HepG2 (cell line): Measurements from ENCODE around the gene ARFIP1. TPM values are rescaled to one million over a fixed set of nuclear protein-coding genes. Genes with fewer than 3 reads are reported as not detected.

ENCODE experiments used
- AHR ChIP-seq: IDR thresholded peaks from 2 replicates; pipeline ENCODE4 v1.6.1; 2018; ENCODE audit warnings: missing genetic modification reagents, missing compliant biosample characterization
- BHLHE40 ChIP-seq: IDR thresholded peaks from 2 replicates; pipeline ENCODE4 v1.6.1; 2011; ENCODE audit warnings: low read length, improper control_type of control experiment
- CHD4 ChIP-seq: fragments of 200-600 bp; sonication (generic); IDR thresholded peaks from 2 replicates; pipeline ENCODE4 v1.7.0; 2017; ENCODE audit warnings: mild to moderate bottlenecking, low read length, borderline replicate concordance
- DR1 ChIP-seq: sonication (generic); formaldehyde crosslinking; IDR thresholded peaks from 2 replicates; pipeline ENCODE4 v1.8.0; 2021; ENCODE audit warnings: mild to moderate bottlenecking, missing genetic modification reagents, inconsistent platforms
- GZF1 ChIP-seq: sonication (generic); formaldehyde crosslinking; IDR thresholded peaks from 2 replicates; pipeline ENCODE4 v1.5.1; 2020; ENCODE audit warnings: mild to moderate bottlenecking, missing genetic modification reagents
- NBN ChIP-seq: fragments of 450-650 bp; conservative IDR thresholded peaks from 2 replicates; pipeline ENCODE4 v1.6.1; 2017
- NFYC ChIP-seq: IDR thresholded peaks from 2 replicates; pipeline ENCODE4 v1.6.1; 2016; ENCODE audit warnings: missing genetic modification reagents, missing compliant biosample characterization
- PHF8 ChIP-seq: sonication (generic); formaldehyde crosslinking; IDR thresholded peaks from 2 replicates; pipeline ENCODE4 v1.5.0; 2020; ENCODE audit warnings: missing genetic modification reagents
- SNAI1 ChIP-seq: sonication (generic); formaldehyde crosslinking; IDR thresholded peaks from 2 replicates; pipeline ENCODE4 v1.5.0; 2020; ENCODE audit warnings: mild to moderate bottlenecking, missing genetic modification reagents, borderline replicate concordance
- SRF ChIP-seq: IDR thresholded peaks from 2 replicates; pipeline ENCODE4 v1.6.1; 2011; ENCODE audit warnings: mild to moderate bottlenecking, low read depth, low read length, moderate library complexity
- TCF7L2 ChIP-seq: IDR thresholded peaks from 2 replicates; pipeline ENCODE4 v1.6.1; 2011; ENCODE audit warnings: mild to moderate bottlenecking, low read depth, low read length, moderate library complexity
- ZFAT ChIP-seq: sonication (generic); formaldehyde crosslinking; conservative IDR thresholded peaks from 2 replicates; pipeline ENCODE4 v1.8.1; 2023; ENCODE audit warnings: missing genetic modification reagents, inconsistent platforms
- ZNF251 ChIP-seq: sonication (generic); formaldehyde crosslinking; IDR thresholded peaks from 2 replicates; pipeline ENCODE4 v1.9.0; 2021; ENCODE audit warnings: mild to moderate bottlenecking, missing genetic modification reagents
- ZNF562 ChIP-seq: sonication (generic); formaldehyde crosslinking; IDR thresholded peaks from 2 replicates; pipeline ENCODE4 v1.8.0; 2022; ENCODE audit warnings: missing genetic modification reagents, borderline replicate concordance
- ZNF614 ChIP-seq: IDR thresholded peaks from 2 replicates; pipeline ENCODE4 v1.6.1; 2018; ENCODE audit warnings: missing biosample characterization, missing genetic modification reagents, inconsistent platforms, borderline replicate concordance
- ZNF709 ChIP-seq: sonication (generic); formaldehyde crosslinking; IDR thresholded peaks from 2 replicates; pipeline ENCODE4 v1.5.0; 2020; ENCODE audit warnings: mild to moderate bottlenecking, missing genetic modification reagents
- ZNF720 ChIP-seq: sonication (generic); formaldehyde crosslinking; IDR thresholded peaks from 2 replicates; pipeline ENCODE4 v1.4.0; 2020; ENCODE audit warnings: missing genetic modification reagents
- ZNF773 ChIP-seq: sonication (generic); formaldehyde crosslinking; IDR thresholded peaks from 2 replicates; pipeline ENCODE4 v1.4.0; 2020; ENCODE audit warnings: missing genetic modification reagents, borderline replicate concordance
- ZNF788 ChIP-seq: sonication (generic); formaldehyde crosslinking; IDR thresholded peaks from 2 replicates; pipeline ENCODE4 v1.5.0; 2020; ENCODE audit warnings: mild to moderate bottlenecking, missing genetic modification reagents, borderline replicate concordance
- polyA plus RNA-seq, 8 experiments: library from polyadenylated mRNA; depleted of rRNA in 3 of 8; stranded (reverse) in 7 of 8; unstranded in 1 of 8; fragments of >200 nt; fragmentation: Illumina TruSeq in 4 of 8; extraction: Trizol in 4 of 8; gene quantifications; 2 replicates each; pipeline versions ENCODE4 v1.2.1 to v1.2.3, GENCODE V29; 2011 to 2016; ENCODE audit warnings: low read depth in 4 of 8, missing spikeins in 1 of 8, mixed read lengths in 1 of 8; ENCODE audit not compliant: insufficient read depth in 1 of 8
- total RNA-seq, 5 experiments: library from RNA; depleted of rRNA; stranded (reverse); fragments of >200 nt; fragmentation: Illumina TruSeq; extraction: Trizol; gene quantifications; 2 replicates each; pipeline ENCODE4 v1.2.3, GENCODE V29; 2016; ENCODE audit warnings: low read depth in 1 of 5
- TF ChIP-seq, protein P1 (sequence below): sonication (generic); formaldehyde crosslinking; IDR thresholded peaks from 2 replicates; pipeline ENCODE4 v1.5.0; 2020; ENCODE audit warnings: mild to moderate bottlenecking, missing genetic modification reagents
- TF ChIP-seq, protein P2 (sequence below): sonication (generic); formaldehyde crosslinking; IDR thresholded peaks from 2 replicates; pipeline ENCODE4 v1.4.0; 2020; ENCODE audit warnings: missing genetic modification reagents
- TF ChIP-seq, protein P3 (sequence below): sonication (generic); formaldehyde crosslinking; IDR thresholded peaks from 2 replicates; pipeline ENCODE4 v1.5.1; 2020; ENCODE audit warnings: missing genetic modification reagents, mild to moderate bottlenecking, borderline replicate concordance
- TF ChIP-seq, protein P4 (sequence below): sonication (generic); formaldehyde crosslinking; IDR thresholded peaks from 2 replicates; pipeline ENCODE4 v1.4.0; 2020; ENCODE audit warnings: missing genetic modification reagents

ARFIP1 gene
- total and polyA plus RNA-seq, 2 of the 13 experiments (the other 11 are each of a cell fraction or from before 2014, with no cell fraction given) = 9.9 to 27.7 TPM

DNA sequence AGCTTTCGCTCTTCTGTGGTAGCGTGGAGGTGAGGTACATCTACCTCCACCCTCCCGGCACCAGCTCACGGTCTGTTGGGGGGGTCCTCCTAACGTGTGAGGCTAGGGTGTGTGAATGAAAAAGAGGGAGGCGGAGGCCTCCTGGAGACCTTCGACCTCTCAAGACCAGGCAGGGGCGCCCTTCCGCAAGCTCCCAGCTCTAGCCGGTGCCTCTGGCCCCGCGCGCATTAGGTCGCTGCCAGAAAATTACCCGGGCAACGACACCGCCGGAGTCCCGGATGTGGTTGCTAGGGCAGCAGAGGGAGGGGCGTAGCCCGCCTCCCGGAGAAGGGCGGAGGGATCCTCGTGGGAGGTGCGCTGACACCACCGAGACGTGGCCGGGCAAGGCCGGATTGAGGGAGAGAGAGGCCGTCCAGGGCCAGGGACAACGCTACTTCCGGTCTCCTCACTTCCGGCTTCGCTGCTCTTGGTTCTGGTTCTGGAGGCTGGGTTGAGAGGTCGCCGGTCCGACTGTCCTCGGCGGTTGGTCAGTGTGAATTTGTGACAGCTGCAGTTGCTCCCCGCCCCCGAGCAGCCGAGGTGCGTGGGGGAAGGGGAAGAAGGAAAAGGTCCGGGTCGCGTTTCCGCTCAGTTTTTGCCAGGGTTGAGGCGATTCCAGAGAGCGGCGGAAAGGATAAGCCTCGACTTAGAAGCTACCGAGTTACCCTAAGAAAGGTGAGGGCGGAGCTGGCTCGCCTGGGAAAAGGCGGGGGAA is at the start of gene ARFIP1, which contains the start of gene TIGD4 (continued):
- peak; percentile 57; the same call in 1 of the 2 replicates for TF ChIP-seq ZNF614 (CRISPR knock-in tag)
- peak; percentile 78 for TF ChIP-seq PHF8 (CRISPR knock-in tag)
- TF ChIP-seq, protein P1, sequence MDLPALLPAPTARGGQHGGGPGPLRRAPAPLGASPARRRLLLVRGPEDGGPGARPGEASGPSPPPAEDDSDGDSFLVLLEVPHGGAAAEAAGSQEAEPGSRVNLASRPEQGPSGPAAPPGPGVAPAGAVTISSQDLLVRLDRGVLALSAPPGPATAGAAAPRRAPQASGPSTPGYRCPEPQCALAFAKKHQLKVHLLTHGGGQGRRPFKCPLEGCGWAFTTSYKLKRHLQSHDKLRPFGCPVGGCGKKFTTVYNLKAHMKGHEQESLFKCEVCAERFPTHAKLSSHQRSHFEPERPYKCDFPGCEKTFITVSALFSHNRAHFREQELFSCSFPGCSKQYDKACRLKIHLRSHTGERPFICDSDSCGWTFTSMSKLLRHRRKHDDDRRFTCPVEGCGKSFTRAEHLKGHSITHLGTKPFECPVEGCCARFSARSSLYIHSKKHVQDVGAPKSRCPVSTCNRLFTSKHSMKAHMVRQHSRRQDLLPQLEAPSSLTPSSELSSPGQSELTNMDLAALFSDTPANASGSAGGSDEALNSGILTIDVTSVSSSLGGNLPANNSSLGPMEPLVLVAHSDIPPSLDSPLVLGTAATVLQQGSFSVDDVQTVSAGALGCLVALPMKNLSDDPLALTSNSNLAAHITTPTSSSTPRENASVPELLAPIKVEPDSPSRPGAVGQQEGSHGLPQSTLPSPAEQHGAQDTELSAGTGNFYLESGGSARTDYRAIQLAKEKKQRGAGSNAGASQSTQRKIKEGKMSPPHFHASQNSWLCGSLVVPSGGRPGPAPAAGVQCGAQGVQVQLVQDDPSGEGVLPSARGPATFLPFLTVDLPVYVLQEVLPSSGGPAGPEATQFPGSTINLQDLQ (CRISPR knock-in tag) = no peak
- TF ChIP-seq GZF1 (CRISPR knock-in tag) = no peak
- peak; percentile 23; the same call in 1 of the 2 replicates for TF ChIP-seq ZNF773 (CRISPR knock-in tag)
- TF ChIP-seq, protein P2, sequence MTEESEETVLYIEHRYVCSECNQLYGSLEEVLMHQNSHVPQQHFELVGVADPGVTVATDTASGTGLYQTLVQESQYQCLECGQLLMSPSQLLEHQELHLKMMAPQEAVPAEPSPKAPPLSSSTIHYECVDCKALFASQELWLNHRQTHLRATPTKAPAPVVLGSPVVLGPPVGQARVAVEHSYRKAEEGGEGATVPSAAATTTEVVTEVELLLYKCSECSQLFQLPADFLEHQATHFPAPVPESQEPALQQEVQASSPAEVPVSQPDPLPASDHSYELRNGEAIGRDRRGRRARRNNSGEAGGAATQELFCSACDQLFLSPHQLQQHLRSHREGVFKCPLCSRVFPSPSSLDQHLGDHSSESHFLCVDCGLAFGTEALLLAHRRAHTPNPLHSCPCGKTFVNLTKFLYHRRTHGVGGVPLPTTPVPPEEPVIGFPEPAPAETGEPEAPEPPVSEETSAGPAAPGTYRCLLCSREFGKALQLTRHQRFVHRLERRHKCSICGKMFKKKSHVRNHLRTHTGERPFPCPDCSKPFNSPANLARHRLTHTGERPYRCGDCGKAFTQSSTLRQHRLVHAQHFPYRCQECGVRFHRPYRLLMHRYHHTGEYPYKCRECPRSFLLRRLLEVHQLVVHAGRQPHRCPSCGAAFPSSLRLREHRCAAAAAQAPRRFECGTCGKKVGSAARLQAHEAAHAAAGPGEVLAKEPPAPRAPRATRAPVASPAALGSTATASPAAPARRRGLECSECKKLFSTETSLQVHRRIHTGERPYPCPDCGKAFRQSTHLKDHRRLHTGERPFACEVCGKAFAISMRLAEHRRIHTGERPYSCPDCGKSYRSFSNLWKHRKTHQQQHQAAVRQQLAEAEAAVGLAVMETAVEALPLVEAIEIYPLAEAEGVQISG = peak; percentile 100
- TF ChIP-seq CHD4 = no peak
- TF ChIP-seq ZNF251 (CRISPR knock-in tag) = no peak
- TF ChIP-seq BHLHE40 = no peak
- no peak for TF ChIP-seq SRF
- TF ChIP-seq ZNF788 = peak; percentile 85; the same call in 1 of the 2 replicates
- TF ChIP-seq NBN = no peak
- no peak for TF ChIP-seq ZNF562
- TF ChIP-seq ZFAT (CRISPR knock-in tag) = no peak
- TF ChIP-seq ZNF709 (CRISPR knock-in tag) = no peak; the same call in 1 of the 2 replicates
- TF ChIP-seq, protein P3, sequence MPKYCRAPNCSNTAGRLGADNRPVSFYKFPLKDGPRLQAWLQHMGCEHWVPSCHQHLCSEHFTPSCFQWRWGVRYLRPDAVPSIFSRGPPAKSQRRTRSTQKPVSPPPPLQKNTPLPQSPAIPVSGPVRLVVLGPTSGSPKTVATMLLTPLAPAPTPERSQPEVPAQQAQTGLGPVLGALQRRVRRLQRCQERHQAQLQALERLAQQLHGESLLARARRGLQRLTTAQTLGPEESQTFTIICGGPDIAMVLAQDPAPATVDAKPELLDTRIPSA = peak; percentile 82; the same call in 1 of the 2 replicates
- TF ChIP-seq AHR (CRISPR knock-in tag) = no peak
- TF ChIP-seq ZNF720 (CRISPR knock-in tag) = no peak
- TF ChIP-seq TCF7L2 = no peak
- TF ChIP-seq DR1 (CRISPR knock-in tag) = peak; percentile 51
- no peak for TF ChIP-seq SNAI1
- TF ChIP-seq NFYC = no peak
- TF ChIP-seq, protein P4, sequence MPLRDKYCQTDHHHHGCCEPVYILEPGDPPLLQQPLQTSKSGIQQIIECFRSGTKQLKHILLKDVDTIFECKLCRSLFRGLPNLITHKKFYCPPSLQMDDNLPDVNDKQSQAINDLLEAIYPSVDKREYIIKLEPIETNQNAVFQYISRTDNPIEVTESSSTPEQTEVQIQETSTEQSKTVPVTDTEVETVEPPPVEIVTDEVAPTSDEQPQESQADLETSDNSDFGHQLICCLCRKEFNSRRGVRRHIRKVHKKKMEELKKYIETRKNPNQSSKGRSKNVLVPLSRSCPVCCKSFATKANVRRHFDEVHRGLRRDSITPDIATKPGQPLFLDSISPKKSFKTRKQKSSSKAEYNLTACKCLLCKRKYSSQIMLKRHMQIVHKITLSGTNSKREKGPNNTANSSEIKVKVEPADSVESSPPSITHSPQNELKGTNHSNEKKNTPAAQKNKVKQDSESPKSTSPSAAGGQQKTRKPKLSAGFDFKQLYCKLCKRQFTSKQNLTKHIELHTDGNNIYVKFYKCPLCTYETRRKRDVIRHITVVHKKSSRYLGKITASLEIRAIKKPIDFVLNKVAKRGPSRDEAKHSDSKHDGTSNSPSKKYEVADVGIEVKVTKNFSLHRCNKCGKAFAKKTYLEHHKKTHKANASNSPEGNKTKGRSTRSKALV (CRISPR knock-in tag) = 0 out of 2 replicates have a peak, but pooled peaks have one; percentile 27
